GM12801 (cell line): Measurements from ENCODE around the gene PTPRT.

Experiments used
- CTCF ChIP-seq: IDR thresholded peaks from one replicate; pipeline ENCODE4 v1.5.1; 2011; ENCODE audit warnings: control low read depth; ENCODE audit not compliant: insufficient read length; ENCODE audit errors: extremely low read depth

The PTPRT gene

GRCh38 chr20:42763015-42763414 is 426.7 kb downstream of the PTPRT start:
- no peak for TF ChIP-seq CTCF

GRCh38 chr20:42756991-42757390 is 432.7 kb downstream of the PTPRT start:
- TF ChIP-seq CTCF, result no peak

- TF ChIP-seq CTCF, result no peak
These were observed 435.0 kb downstream of the PTPRT start for GRCh38 chr20:42754706-42755105.

GRCh38 chr20:42752620-42753019 is 437.1 kb downstream of the PTPRT start:
- no peak for TF ChIP-seq CTCF

GRCh38 chr20:42749556-42749955 is 440.1 kb downstream of the PTPRT start:
- no peak for TF ChIP-seq CTCF

- no peak for TF ChIP-seq CTCF
These were observed 441.8 kb downstream of the PTPRT start for GRCh38 chr20:42747765-42748411.

- no peak for TF ChIP-seq CTCF
These were observed 444.8 kb downstream of the PTPRT start for GRCh38 chr20:42744756-42745465.
